Measurements from ENCODE around the gene FAM89A.

DNA sequence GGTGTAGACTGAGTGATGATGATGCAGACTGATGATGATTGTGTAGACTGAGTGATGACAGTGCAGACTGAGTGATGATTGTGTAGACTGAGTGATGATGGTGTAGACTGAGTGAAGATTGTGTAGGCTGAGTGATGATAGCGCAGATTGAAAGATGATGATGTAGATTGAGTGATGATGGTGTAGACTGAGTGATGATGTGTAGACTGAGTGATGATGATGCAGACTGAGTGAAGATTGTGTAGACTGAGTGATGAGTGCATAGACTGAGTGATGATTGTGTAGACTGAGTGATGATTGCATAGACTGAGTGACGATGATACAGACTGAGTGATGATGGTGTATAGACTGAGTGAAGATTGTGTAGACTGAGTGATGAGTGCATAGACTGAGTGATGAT lies 28.7 kb downstream of the FAM89A start:
- TF ChIP-seq CEBPB (IDR thresholded peaks at IDR 0.05; ENCODE audit: borderline replicate concordance, low read depth, low read length) = no peak
- no peak for TF ChIP-seq GTF2F1 (IDR thresholded peaks at IDR 0.05; ENCODE audit: low read length)
- TF ChIP-seq FOXM1 (CRISPR knock-in tag; IDR thresholded peaks at IDR 0.05) = no peak
- no peak for TF ChIP-seq BRF2 (CRISPR knock-in tag; IDR thresholded peaks at IDR 0.05)
- TF ChIP-seq RAD21 (CRISPR knock-in tag; IDR thresholded peaks at IDR 0.05) = no peak
- no peak for TF ChIP-seq MAZ (IDR thresholded peaks at IDR 0.05; ENCODE audit: borderline replicate concordance, low read depth, low read length)
- TF ChIP-seq MAZ (CRISPR knock-in tag; IDR thresholded peaks at IDR 0.05; ENCODE audit: low read depth) = no peak
- TF ChIP-seq JUND (CRISPR knock-in tag; IDR thresholded peaks at IDR 0.05) = no peak

Data from HepG2 (cell line).